ENCODE measurements around the gene POLL.

GRCh38 chr10:101529725-101530553, 58.1 kb downstream of the POLL start:
- TF ChIP-seq YY1 (IDR thresholded peaks at IDR 0.05; ENCODE audit: low read depth) (no peak), NFIC (IDR thresholded peaks at IDR 0.05) (no peak), REST (IDR thresholded peaks at IDR 0.05; ENCODE audit: low read depth) (no peak), TAF1 (IDR thresholded peaks at IDR 0.05; ENCODE audit: low read depth) (no peak), USF1 (IDR thresholded peaks at IDR 0.05) (no peak), EGR1 (IDR thresholded peaks at IDR 0.05) (no peak), CEBPB (IDR thresholded peaks at IDR 0.05) (no peak)

Data from Ishikawa (cell line).